Non-pigmented ciliary epithelial cell (primary cell): ENCODE data around the gene CXCL14.

Experiments
- DNase-seq: peaks from one replicate; pipeline ENCODE4 v3.0.0-alpha.2; 2010; ENCODE audit warnings: low read depth

Gene CXCL14

GRCh38 chr5:135596157-135596763 lies 17.5 kb upstream of the CXCL14 start:
- DNase-seq = no peak

- no peak for DNase-seq
Observed at GRCh38 chr5:135594416-135594960, 15.7 kb upstream of the CXCL14 start.

GRCh38 chr5:135593886-135594285 lies 15.1 kb upstream of the CXCL14 start:
- DNase-seq = no peak

- no peak for DNase-seq
Observed at GRCh38 chr5:135593141-135593540, 14.3 kb upstream of the CXCL14 start.

- no peak for DNase-seq
Observed at GRCh38 chr5:135592312-135593045, 13.7 kb upstream of the CXCL14 start.

GRCh38 chr5:135591277-135591676 lies 12.5 kb upstream of the CXCL14 start:
- no peak for DNase-seq

- no peak for DNase-seq
Observed at GRCh38 chr5:135589152-135589551, 10.4 kb upstream of the CXCL14 start.

- no peak for DNase-seq
Observed at GRCh38 chr5:135587721-135588663, 9.2 kb upstream of the CXCL14 start.

GRCh38 chr5:135584918-135585317 lies 6.1 kb upstream of the CXCL14 start:
- DNase-seq = no peak

- DNase-seq = no peak
Observed at GRCh38 chr5:135584276-135584675, 5.5 kb upstream of the CXCL14 start.

- no peak for DNase-seq
Observed at GRCh38 chr5:135582099-135582781, 3.4 kb upstream of the CXCL14 start.

- DNase-seq = no peak
Observed at GRCh38 chr5:135578305-135578684, 496 bp downstream of the CXCL14 start.

GRCh38 chr5:135577421-135577820 lies 1.4 kb downstream of the CXCL14 start:
- no peak for DNase-seq

GRCh38 chr5:135576075-135576599 lies 2.7 kb downstream of the CXCL14 start:
- DNase-seq = no peak

- DNase-seq = no peak
Observed at GRCh38 chr5:135574493-135574892, 4.3 kb downstream of the CXCL14 start.

- DNase-seq = no peak
Observed at GRCh38 chr5:135571902-135572301, 6.9 kb downstream of the CXCL14 start.

GRCh38 chr5:135571066-135571609 lies 7.7 kb downstream of the CXCL14 start:
- DNase-seq = no peak

- DNase-seq = no peak
Observed at GRCh38 chr5:135570453-135570764, 8.4 kb downstream of the CXCL14 start.

GRCh38 chr5:135569755-135570452 lies 8.9 kb downstream of the CXCL14 start:
- no peak for DNase-seq

- DNase-seq = no peak
Observed at GRCh38 chr5:135568923-135569360, 9.8 kb downstream of the CXCL14 start.

- DNase-seq = no peak
Observed at GRCh38 chr5:135568246-135568645, 10.5 kb downstream of the CXCL14 start.
